CD4-positive, alpha-beta T cell treated with Interleukin-10 for 1 hour (primary cell): ENCODE results near the gene COPZ1.

ENCODE experiments used
- DNase-seq: peaks from one replicate; pipeline ENCODE4 v3.0.0-alpha.2; 2020

The COPZ1 gene

GRCh38 chr12:54398995-54399793 lies 74.3 kb downstream of the COPZ1 start:
- DNase-seq: peak; percentile 90

- no peak for DNase-seq
These were observed 76.2 kb downstream of the COPZ1 start for GRCh38 chr12:54401119-54401518.
